ENCODE measurements around the gene GTPBP1. TPM values are rescaled to one million over a fixed set of nuclear protein-coding genes. Genes with fewer than 3 reads are reported as not detected.

Gene GTPBP1
- total and polyA plus RNA-seq, 2 donors (not counting 3 experiments of a cell fraction or from before 2014, with no cell fraction given), result 29.8 to 50.3 TPM

DNA sequence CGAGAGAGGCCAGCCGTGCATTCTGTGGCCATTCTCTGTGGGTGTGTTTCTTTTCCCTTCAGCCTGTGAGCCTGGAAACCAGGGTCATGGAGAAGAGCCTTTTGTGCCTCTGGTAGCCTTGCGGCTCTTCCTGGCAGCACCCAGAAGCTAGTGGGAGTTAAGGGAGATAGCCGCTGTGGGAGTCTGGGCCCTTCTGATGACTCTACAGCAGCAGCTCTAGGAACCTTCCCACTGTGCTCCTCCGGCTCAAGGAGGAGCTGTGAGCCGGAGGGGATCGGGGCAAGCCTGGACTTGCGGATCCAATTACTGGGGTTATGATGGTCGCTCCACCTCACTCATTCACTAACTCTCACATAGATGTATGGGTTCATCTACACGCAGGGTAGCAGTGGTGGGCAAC lies 10.5 kb downstream of the GTPBP1 start:
- Histone ChIP-seq H3K4me3 (replicated peaks in 1 of 3; ENCODE audit: insufficient read depth in 1 of 3, low read depth in 1 of 3, low read length in 3 of 3) (no peak overlapping the region), H3K4me2 (ENCODE audit: insufficient read depth, low read length) (no peak overlapping the region), H3K79me2 (ENCODE audit: control insufficient read depth, insufficient read depth, low read length) (peaks cover 43% of the 10 kb centered on the region), H3K9ac (replicated peaks; ENCODE audit: extremely low read depth, insufficient read depth, low read length) (no peak overlapping the region), H2AFZ (ENCODE audit: low read depth, low read length) (no peak overlapping the region), H4K20me1 (replicated peaks; ENCODE audit: control insufficient read depth, extremely low read depth, insufficient read depth, low read length) (no peaks in the 10 kb centered on the region), H3K9me1 (replicated peaks; ENCODE audit: control insufficient read depth, extremely low read depth, insufficient read depth, low read length) (no peaks in the 10 kb centered on the region), H3K27ac (ENCODE audit: insufficient read depth, low read depth, low read length) (no peak overlapping the region), H3K9me3 (replicated peaks; ENCODE audit: control insufficient read depth, insufficient read depth, low read length) (no peaks in the 10 kb centered on the region), H3K4me1 (ENCODE audit: control insufficient read depth, extremely low read depth, insufficient read depth, low read length) (peaks cover 10% of the 10 kb centered on the region), H3K27me3 (ENCODE audit: control insufficient read depth in 2 of 2, insufficient read depth in 2 of 2, low read length in 2 of 2) (no peaks in the 10 kb centered on the region), H3K36me3 (ENCODE audit: control insufficient read depth in 2 of 2, extremely low read depth in 1 of 2, insufficient read depth in 2 of 2, low read length in 2 of 2) (peaks cover 3 to 11% of the 10 kb centered on the region in 2 experiments)
- DNase-seq (ENCODE audit: low read depth, low spot score) (no peak), FAIRE-seq (no peak)
- intact Hi-C loops (cut with micrococcal nuclease) (no loop called here), dilution Hi-C loops (cut with MboI; ENCODE audit: extremely low pct_ligation_motif_present, low sequenced_read_pairs) (no loop called here)
- BruUV-seq (replicated peaks), result no TSS peak
- CTCF ChIA-PET, result interaction anchor here (1.1 to 2.5 kb wide), 2 partner anchors 9 to 17 kb away, joined by 3 to 12 read pairs; no protein-coding TSS in a partner anchor
- POLR2A ChIA-PET, result no interaction called here
- no peak for TF ChIP-seq GATA2 (IDR thresholded peaks at IDR 0.05; ENCODE audit: insufficient read depth, insufficient read length, low read depth, low read length)
- TF ChIP-seq JUN (IDR thresholded peaks at IDR 0.05; ENCODE audit: borderline replicate concordance, insufficient read depth, insufficient read length, low read depth), result no peak
- TF ChIP-seq EZH2 (IDR thresholded peaks at IDR 0.05; ENCODE audit: borderline replicate concordance, low read depth, low read length, severe bottlenecking), result no peak

DNA sequence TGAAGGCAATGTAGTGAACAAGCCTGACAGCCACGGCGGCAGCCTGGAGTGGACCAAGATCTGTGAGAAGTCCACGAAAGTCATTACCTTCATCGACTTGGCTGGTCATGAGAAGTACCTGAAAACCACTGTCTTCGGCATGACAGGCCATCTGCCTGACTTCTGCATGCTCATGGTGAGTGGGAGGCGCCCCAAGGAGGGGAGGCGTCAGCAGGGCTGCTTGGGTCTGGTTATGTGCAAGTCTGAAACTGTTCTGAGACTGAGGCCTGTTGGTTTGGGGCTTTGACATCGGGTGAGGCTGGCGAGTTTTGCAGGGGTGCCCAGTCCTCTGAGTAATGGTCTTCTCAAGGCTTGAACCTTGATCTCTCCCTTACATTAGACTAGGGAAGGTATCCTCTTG lies 11.1 kb downstream of the GTPBP1 start:
- no peaks in the 10 kb centered on the region for H4K20me1 ChIP-seq (replicated peaks; ENCODE audit: control insufficient read depth, extremely low read depth, insufficient read depth, low read length)
- no TSS peak for BruUV-seq (replicated peaks)

More for the DNA sequence above, 11.1 kb downstream of the GTPBP1 start:
- H3K9me3 ChIP-seq (replicated peaks; ENCODE audit: control insufficient read depth, insufficient read depth, low read length), result no peaks in the 10 kb centered on the region
- H3K27ac ChIP-seq (ENCODE audit: insufficient read depth, low read depth, low read length), result no peak overlapping the region
- TF ChIP-seq, protein P1, sequence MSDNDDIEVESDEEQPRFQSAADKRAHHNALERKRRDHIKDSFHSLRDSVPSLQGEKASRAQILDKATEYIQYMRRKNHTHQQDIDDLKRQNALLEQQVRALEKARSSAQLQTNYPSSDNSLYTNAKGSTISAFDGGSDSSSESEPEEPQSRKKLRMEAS (IDR thresholded peaks at IDR 0.05; ENCODE audit: insufficient read depth, insufficient read length), result no peak
- TF ChIP-seq MYC (IDR thresholded peaks at IDR 0.05; ENCODE audit: low read depth, low read length) (no peak), POLR2AphosphoS5 (IDR thresholded peaks at IDR 0.05; ENCODE audit: insufficient read depth, low read depth, low read length) (no peak), FOS (IDR thresholded peaks at IDR 0.05; ENCODE audit: borderline replicate concordance, insufficient read depth, low read length) (no peak), GATA2 (IDR thresholded peaks at IDR 0.05; ENCODE audit: insufficient read depth, insufficient read length, low read depth, low read length) (no peak), EZH2 (IDR thresholded peaks at IDR 0.05; ENCODE audit: borderline replicate concordance, low read depth, low read length, severe bottlenecking) (no peak), JUN (IDR thresholded peaks at IDR 0.05; ENCODE audit: borderline replicate concordance, insufficient read depth, insufficient read length, low read depth) (no peak), POLR2A (IDR thresholded peaks at IDR 0.05; ENCODE audit: low read depth, low read length) (no peak)
- TF ChIP-seq, protein P2, sequence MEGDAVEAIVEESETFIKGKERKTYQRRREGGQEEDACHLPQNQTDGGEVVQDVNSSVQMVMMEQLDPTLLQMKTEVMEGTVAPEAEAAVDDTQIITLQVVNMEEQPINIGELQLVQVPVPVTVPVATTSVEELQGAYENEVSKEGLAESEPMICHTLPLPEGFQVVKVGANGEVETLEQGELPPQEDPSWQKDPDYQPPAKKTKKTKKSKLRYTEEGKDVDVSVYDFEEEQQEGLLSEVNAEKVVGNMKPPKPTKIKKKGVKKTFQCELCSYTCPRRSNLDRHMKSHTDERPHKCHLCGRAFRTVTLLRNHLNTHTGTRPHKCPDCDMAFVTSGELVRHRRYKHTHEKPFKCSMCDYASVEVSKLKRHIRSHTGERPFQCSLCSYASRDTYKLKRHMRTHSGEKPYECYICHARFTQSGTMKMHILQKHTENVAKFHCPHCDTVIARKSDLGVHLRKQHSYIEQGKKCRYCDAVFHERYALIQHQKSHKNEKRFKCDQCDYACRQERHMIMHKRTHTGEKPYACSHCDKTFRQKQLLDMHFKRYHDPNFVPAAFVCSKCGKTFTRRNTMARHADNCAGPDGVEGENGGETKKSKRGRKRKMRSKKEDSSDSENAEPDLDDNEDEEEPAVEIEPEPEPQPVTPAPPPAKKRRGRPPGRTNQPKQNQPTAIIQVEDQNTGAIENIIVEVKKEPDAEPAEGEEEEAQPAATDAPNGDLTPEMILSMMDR (IDR thresholded peaks at IDR 0.05; ENCODE audit: extremely low read depth in 1 of 2, insufficient read depth in 1 of 2, low read depth in 1 of 2, low read length in 2 of 2), result no peak
- dilution Hi-C loops (cut with MboI; ENCODE audit: extremely low pct_ligation_motif_present, low sequenced_read_pairs), result no loop called here
- no peak overlapping the region for H2AFZ ChIP-seq (ENCODE audit: low read depth, low read length)
- ChIA-PET POLR2A (no interaction called here), CTCF (interaction anchor here (1.1 to 2.0 kb wide), 2 partner anchors 10 to 18 kb away, joined by 3 to 11 read pairs; no protein-coding TSS in a partner anchor)
- H3K27me3 ChIP-seq (ENCODE audit: control insufficient read depth in 2 of 2, insufficient read depth in 2 of 2, low read length in 2 of 2), result no peaks in the 10 kb centered on the region
- no peak overlapping the region for H3K4me2 ChIP-seq (ENCODE audit: insufficient read depth, low read length)
- peaks cover 3 to 11% of the 10 kb centered on the region in 2 experiments for H3K36me3 ChIP-seq (ENCODE audit: control insufficient read depth in 2 of 2, extremely low read depth in 1 of 2, insufficient read depth in 2 of 2, low read length in 2 of 2)
- peaks cover 10% of the 10 kb centered on the region for H3K4me1 ChIP-seq (ENCODE audit: control insufficient read depth, extremely low read depth, insufficient read depth, low read length)
- intact Hi-C loops (cut with micrococcal nuclease), result no loop called here
- H3K79me2 ChIP-seq (ENCODE audit: control insufficient read depth, insufficient read depth, low read length), result peaks cover 38% of the 10 kb centered on the region
- FAIRE-seq (no peak), DNase-seq (ENCODE audit: low read depth, low spot score) (no peak)
- no peak overlapping the region for H3K9ac ChIP-seq (replicated peaks; ENCODE audit: extremely low read depth, insufficient read depth, low read length)
- no peaks in the 10 kb centered on the region for H3K9me1 ChIP-seq (replicated peaks; ENCODE audit: control insufficient read depth, extremely low read depth, insufficient read depth, low read length)
- H3K4me3 ChIP-seq (replicated peaks in 1 of 3; ENCODE audit: insufficient read depth in 1 of 3, low read depth in 1 of 3, low read length in 3 of 3), result no peak overlapping the region
